ENCODE measurements around the gene DMD. TPM values are rescaled to one million over a fixed set of nuclear protein-coding genes. Genes with fewer than 3 reads are reported as not detected.

The DMD gene
- total RNA-seq, 4 donors from 2014 or later, result 2.2 to 26.7 (median 7.8) TPM

GRCh38 chrX:32896088-32896487 is 315.3 kb downstream of the DMD start:
- Histone ChIP-seq H3K9me3 (no peaks in the 10 kb centered on the region), H3K36me3 (no peaks in the 10 kb centered on the region), H3K4me1 (no peaks in the 10 kb centered on the region), H3K27me3 (no peaks in the 10 kb centered on the region), H3K4me3 (no peak overlapping the region), H3K27ac (no peak overlapping the region)
- DNase-seq, result no peak
- TF ChIP-seq CTCF (IDR thresholded peaks at IDR 0.05) (no peak), POLR2A (IDR thresholded peaks at IDR 0.05) (no peak)
- intact Hi-C loops (cut with DNase I), result no loop called here
- WGBS, 2 donors, result 49 to 67% methylated on average over 2 to 3 of the region's 3 CpGs

GRCh38 chrX:32894679-32895078 is 316.7 kb downstream of the DMD start:
- Histone ChIP-seq H3K27ac (no peak overlapping the region), H3K27me3 (no peaks in the 10 kb centered on the region), H3K9me3 (no peaks in the 10 kb centered on the region), H3K4me1 (no peaks in the 10 kb centered on the region), H3K4me3 (no peak overlapping the region), H3K36me3 (no peaks in the 10 kb centered on the region)
- no peak for TF ChIP-seq CTCF (IDR thresholded peaks at IDR 0.05)
- no peak for TF ChIP-seq POLR2A (IDR thresholded peaks at IDR 0.05)
- DNase-seq, result no peak
- intact Hi-C loops (cut with DNase I), result no loop called here
- 84 to 100% methylated on average over 1 to 6 of the region's 7 CpGs for WGBS, 2 donors

- H3K27me3 ChIP-seq, result no peaks in the 10 kb centered on the region
- H3K36me3 ChIP-seq, result no peaks in the 10 kb centered on the region
- intact Hi-C loops (cut with DNase I), result no loop called here
- no peak overlapping the region for H3K4me3 ChIP-seq
- no peaks in the 10 kb centered on the region for H3K9me3 ChIP-seq
- H3K27ac ChIP-seq, result no peak overlapping the region
- H3K4me1 ChIP-seq, result no peaks in the 10 kb centered on the region
- TF ChIP-seq POLR2A (IDR thresholded peaks at IDR 0.05), result no peak
- no peak for TF ChIP-seq CTCF (IDR thresholded peaks at IDR 0.05)
- WGBS, 2 donors, result 39 to 56% methylated on average over 4 to 5 of the region's 5 CpGs
- DNase-seq, result no peak
Observed at GRCh38 chrX:32893751-32894150, 317.6 kb downstream of the DMD start.

GRCh38 chrX:32877592-32877991 is 333.8 kb downstream of the DMD start:
- peaks cover 0 to 4% (median 0%) of the 10 kb centered on the region in 3 donors for H3K4me1 ChIP-seq
- TF ChIP-seq CTCF (IDR thresholded peaks at IDR 0.05) (no peak), POLR2A (IDR thresholded peaks at IDR 0.05) (no peak)
- no peaks in the 10 kb centered on the region for H3K27me3 ChIP-seq
- no peak for DNase-seq
- WGBS, 2 donors, result 63 to 65% methylated on average over 2 to 3 of the region's 3 CpGs
- no peaks in the 10 kb centered on the region for H3K9me3 ChIP-seq
- H3K36me3 ChIP-seq, result no peaks in the 10 kb centered on the region
- no peak overlapping the region for H3K27ac ChIP-seq
- intact Hi-C loops (cut with DNase I), result no loop called here
- no peak overlapping the region for H3K4me3 ChIP-seq

GRCh38 chrX:32874839-32875238 is 336.5 kb downstream of the DMD start:
- no peaks in the 10 kb centered on the region for H3K9me3 ChIP-seq
- TF ChIP-seq POLR2A (IDR thresholded peaks at IDR 0.05) (no peak), CTCF (IDR thresholded peaks at IDR 0.05) (no peak)
- H3K4me1 ChIP-seq, result peaks cover 0 to 4% (median 0%) of the 10 kb centered on the region in 3 donors
- H3K4me3 ChIP-seq, result no peak overlapping the region
- WGBS, 2 donors, result 84 to 94% methylated on average over 4 of the region's 4 CpGs
- intact Hi-C loops (cut with DNase I), result no loop called here
- H3K36me3 ChIP-seq, result no peaks in the 10 kb centered on the region
- H3K27me3 ChIP-seq, result no peaks in the 10 kb centered on the region
- DNase-seq, result no peak
- H3K27ac ChIP-seq, result no peak overlapping the region
